IPS-18c (cell line): Measurements from ENCODE around the gene ZNF365.
A peak's percentile ranks its signal among the peaks of the same experiment; 100 is the strongest.
"Not testable (repeated sequence)": the region's sequence is repeated elsewhere in the genome, so short reads cannot be mapped to it uniquely, and the experiment has no call there.

Experiments
- H3K4me3 ChIP-seq: 2 replicates; pipeline ENCODE4 v1.7.0; 2013; ENCODE audit warnings: low read depth, mild to moderate bottlenecking, low read length, moderate library complexity; ENCODE audit not compliant: insufficient read depth
- H3K9me3 ChIP-seq: one replicate; pipeline ENCODE4 v1.6.1; 2013; ENCODE audit warnings: mild to moderate bottlenecking, low read length, moderate library complexity; ENCODE audit not compliant: control insufficient read depth, insufficient read depth

The ZNF365 gene

GRCh38 chr10:62373995-62374861 lies at the start of gene ZNF365:
Gene ZNF365 (plus strand): TSS chr10:62374369. CDS start chr10:62376194, 1,825 bp downstream.
- no peaks in the 10 kb centered on the region for H3K9me3 ChIP-seq
- peak within 1 kb of the TSS; percentile 68 for H3K4me3 ChIP-seq

- H3K4me3 ChIP-seq, result no peak overlapping the region
- peaks cover 2% of the 10 kb centered on the region for H3K9me3 ChIP-seq
These were observed 48.0 kb upstream of the ZNF365 start for GRCh38 chr10:62326176-62326575.

GRCh38 chr10:62327885-62328284 lies 46.3 kb upstream of the ZNF365 start:
- peaks cover 2% of the 10 kb centered on the region for H3K9me3 ChIP-seq
- no peak overlapping the region for H3K4me3 ChIP-seq

- H3K4me3 ChIP-seq, result no peak overlapping the region
These were observed 44.0 kb upstream of the ZNF365 start for GRCh38 chr10:62330213-62330612.

GRCh38 chr10:62332406-62332805 lies 41.8 kb upstream of the ZNF365 start:
- H3K9me3 ChIP-seq, result no peaks in the 10 kb centered on the region

More at GRCh38 chr10:62330213-62330612, 44.0 kb upstream of the ZNF365 start:
- no peaks in the 10 kb centered on the region for H3K9me3 ChIP-seq

GRCh38 chr10:62333135-62333889 lies 40.9 kb upstream of the ZNF365 start:
- no peaks in the 10 kb centered on the region for H3K9me3 ChIP-seq
- H3K4me3 ChIP-seq, result no peak overlapping the region

More at GRCh38 chr10:62332406-62332805, 41.8 kb upstream of the ZNF365 start:
- no peak overlapping the region for H3K4me3 ChIP-seq

- H3K9me3 ChIP-seq, result no peaks in the 10 kb centered on the region
These were observed 40.0 kb upstream of the ZNF365 start for GRCh38 chr10:62333988-62334682.

GRCh38 chr10:62335326-62335725 lies 38.8 kb upstream of the ZNF365 start:
- no peak overlapping the region for H3K4me3 ChIP-seq
- H3K9me3 ChIP-seq, result no peaks in the 10 kb centered on the region

More at GRCh38 chr10:62333988-62334682, 40.0 kb upstream of the ZNF365 start:
- no peak overlapping the region for H3K4me3 ChIP-seq

- Histone ChIP-seq H3K4me3 (no peak overlapping the region), H3K9me3 (peaks cover under 1% of the 10 kb centered on the region)
These were observed 37.8 kb upstream of the ZNF365 start for GRCh38 chr10:62336404-62336803.

- Histone ChIP-seq H3K4me3 (no peak overlapping the region), H3K9me3 (peaks cover 5% of the 10 kb centered on the region)
These were observed 32.8 kb upstream of the ZNF365 start for GRCh38 chr10:62341419-62341818.

- no peak overlapping the region for H3K4me3 ChIP-seq
- peaks cover 5% of the 10 kb centered on the region for H3K9me3 ChIP-seq
These were observed 31.2 kb upstream of the ZNF365 start for GRCh38 chr10:62343000-62343399.

GRCh38 chr10:62348029-62348428 lies 26.1 kb upstream of the ZNF365 start:
- H3K9me3 ChIP-seq, result peaks cover 6% of the 10 kb centered on the region

GRCh38 chr10:62352356-62352970 lies 21.7 kb upstream of the ZNF365 start:
- peaks cover 4% of the 10 kb centered on the region for H3K9me3 ChIP-seq
- no peak overlapping the region for H3K4me3 ChIP-seq

More at GRCh38 chr10:62348029-62348428, 26.1 kb upstream of the ZNF365 start:
- no peak overlapping the region for H3K4me3 ChIP-seq

GRCh38 chr10:62354916-62355315 lies 19.3 kb upstream of the ZNF365 start:
- no peak overlapping the region for H3K4me3 ChIP-seq
- H3K9me3 ChIP-seq, result peaks cover 2% of the 10 kb centered on the region

GRCh38 chr10:62356447-62356846 lies 17.7 kb upstream of the ZNF365 start:
- H3K9me3 ChIP-seq, result peaks cover 1% of the 10 kb centered on the region
- no peak overlapping the region for H3K4me3 ChIP-seq

- H3K9me3 ChIP-seq, H3K4me3 ChIP-seq: not testable (repeated sequence)
These were observed 16.0 kb upstream of the ZNF365 start for GRCh38 chr10:62358151-62358550.

- Histone ChIP-seq H3K4me3 (peak overlapping the region; percentile 68), H3K9me3 (no peaks in the 10 kb centered on the region)
These were observed 552 bp upstream of the ZNF365 start for GRCh38 chr10:62373639-62373994.
